H54 (cell line): ENCODE data around the gene RORC.
A peak's percentile ranks its signal among the peaks of the same experiment; 100 is the strongest.
"Not testable (repeated sequence)": the region's sequence is repeated elsewhere in the genome, so short reads cannot be mapped to it uniquely, and the experiment has no call there.

Experiments
- DNase-seq: peaks from one replicate; pipeline ENCODE4 v3.0.0; 2011; ENCODE audit warnings: low spot score, mixed read lengths; ENCODE audit not compliant: insufficient read length
- FAIRE-seq: peaks from 3 replicates; lab custom pipeline; 2011; peaks lifted over from hg19 to GRCh38; lab: Jason Lieb, UNC
- POLR2A ChIP-seq: IDR thresholded peaks from 2 replicates; pipeline ENCODE4 v1.6.1; 2011; ENCODE audit warnings: low read depth, mild to moderate bottlenecking, low read length

Gene RORC

DNA sequence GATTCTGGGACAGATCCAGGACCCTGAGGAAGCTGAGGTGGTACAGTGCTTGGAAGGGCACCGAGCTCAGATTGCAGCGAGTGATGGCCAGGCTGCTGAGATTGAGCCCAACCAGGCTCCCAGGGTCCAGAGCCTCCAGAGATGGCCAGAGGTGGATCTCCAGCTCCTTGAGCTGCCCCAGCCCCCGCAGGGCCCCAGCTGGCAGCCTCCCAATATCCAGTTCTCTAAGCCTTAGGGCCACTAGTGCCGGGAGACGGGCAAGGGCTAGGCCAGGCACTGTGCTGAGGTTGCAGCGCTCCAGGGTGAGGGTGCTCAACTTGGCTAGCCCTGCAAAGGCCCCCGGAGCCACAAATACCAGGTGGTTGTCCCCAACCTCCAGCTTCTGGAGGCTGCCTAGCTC is 29.8 kb downstream of the RORC start:
- no peak for TF ChIP-seq POLR2A
- no peak for DNase-seq
- no peak for FAIRE-seq

DNA sequence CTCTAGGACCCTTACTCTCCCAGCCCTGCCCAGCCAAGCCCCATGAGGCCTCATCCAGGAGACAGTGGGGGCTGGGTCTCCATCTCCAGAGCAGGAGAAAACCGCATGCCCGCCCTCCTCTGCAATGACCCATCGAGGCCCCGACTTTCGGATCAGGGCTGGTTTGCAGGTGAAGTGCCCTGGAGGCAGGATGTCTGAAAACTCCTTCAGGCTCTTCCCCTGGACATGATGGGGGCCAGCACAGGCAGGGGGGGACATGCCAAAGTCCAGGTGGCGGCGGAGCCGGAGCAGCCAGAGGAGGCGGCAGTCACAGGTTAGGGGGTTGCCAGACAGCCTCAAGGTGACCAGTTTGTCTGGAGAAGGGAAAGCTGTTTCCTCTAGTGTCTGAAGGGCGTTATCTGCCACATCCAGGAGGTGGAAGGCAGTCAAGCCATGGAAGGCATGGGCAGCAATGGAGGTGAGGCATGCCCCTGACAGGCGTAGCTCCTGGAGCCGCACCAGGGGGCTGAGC is 30.2 kb downstream of the RORC start:
- DNase-seq: no peak
- TF ChIP-seq POLR2A: no peak
- no peak for FAIRE-seq

DNA sequence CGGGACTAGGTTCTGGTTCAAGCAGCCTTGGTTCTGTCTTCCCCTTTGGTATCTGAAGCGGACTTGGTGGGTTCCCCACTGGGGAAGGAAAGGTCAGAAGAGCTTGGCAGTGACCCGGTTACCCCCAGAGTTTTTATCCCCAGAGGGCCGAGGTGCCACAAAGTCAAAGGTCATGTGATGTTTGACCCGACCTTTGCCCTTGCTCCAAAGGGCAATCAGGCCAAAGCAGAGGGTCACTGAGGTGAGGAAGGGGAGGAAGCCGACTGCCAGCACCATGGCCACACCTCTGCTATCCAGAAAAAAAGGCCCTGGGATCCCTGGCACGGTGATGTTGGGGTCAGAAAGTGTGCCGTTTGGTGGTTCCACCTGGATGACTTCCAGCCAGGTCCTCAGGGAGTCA is 30.8 kb downstream of the RORC start:
- FAIRE-seq (no peak), DNase-seq (no peak)
- TF ChIP-seq POLR2A: no peak

DNA sequence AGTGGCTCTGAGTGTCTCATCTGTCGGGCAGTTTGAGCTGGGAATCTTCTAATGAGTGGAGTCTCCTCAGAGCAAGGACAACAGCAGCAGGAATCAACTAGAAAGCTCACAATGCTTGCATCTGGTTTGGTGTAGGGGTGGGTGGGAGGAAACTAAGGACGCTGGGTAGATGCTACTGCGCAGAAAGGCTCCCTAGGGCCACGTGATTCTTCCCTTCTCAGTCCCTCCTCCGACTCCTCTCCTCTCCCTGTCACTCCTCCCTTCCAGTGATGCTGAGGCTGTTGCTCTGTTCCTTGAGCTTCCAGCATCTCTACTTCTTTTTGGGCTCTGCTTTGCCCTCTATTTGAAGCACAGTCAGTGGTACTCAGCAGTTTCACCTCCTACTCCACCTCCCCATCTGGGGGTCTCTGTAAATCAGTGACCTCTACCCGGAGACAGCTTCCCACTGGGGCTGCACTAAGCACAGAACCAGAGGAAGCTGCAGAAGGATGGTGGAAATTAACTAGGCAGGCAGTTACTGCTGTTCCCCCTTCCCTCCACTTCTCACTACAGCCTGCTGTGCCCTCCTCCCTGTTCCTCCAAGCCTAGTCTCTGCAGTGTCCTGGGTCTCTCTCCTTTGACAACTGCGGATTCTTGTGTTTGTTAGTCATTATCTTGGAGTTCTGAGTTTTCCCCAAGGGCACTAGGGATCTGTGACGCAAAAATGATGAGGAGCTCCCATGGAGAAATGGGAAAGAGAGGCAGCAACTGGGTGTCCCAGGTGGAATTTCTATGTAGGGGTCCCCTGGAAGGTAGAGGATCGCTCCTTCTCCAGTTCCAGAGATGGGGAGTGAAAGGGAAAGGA is 32.2 kb downstream of the RORC start:
- FAIRE-seq (no peak), DNase-seq (no peak)
- TF ChIP-seq POLR2A: no peak

DNA sequence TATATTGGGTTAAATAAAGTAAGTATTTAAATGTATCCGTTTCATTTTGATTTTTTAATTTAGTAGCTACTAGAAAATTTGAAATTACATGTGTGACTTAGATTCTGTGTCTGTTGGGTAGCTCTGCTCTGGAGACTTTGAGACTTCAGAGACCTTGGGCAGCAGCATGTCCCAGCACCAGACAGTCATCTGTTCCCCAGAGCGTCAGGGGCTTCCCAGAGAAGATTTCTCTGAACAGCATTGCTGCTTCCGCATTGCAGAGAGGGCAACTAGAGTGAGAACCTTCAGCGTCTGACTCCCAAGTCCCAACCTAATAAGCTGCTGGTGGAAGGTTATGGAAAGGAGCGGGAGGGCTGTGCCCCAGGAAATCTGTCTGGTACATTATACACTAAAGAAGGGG is 33.0 kb downstream of the RORC start:
- FAIRE-seq (no peak), DNase-seq (no peak)
- TF ChIP-seq POLR2A: no peak

DNA sequence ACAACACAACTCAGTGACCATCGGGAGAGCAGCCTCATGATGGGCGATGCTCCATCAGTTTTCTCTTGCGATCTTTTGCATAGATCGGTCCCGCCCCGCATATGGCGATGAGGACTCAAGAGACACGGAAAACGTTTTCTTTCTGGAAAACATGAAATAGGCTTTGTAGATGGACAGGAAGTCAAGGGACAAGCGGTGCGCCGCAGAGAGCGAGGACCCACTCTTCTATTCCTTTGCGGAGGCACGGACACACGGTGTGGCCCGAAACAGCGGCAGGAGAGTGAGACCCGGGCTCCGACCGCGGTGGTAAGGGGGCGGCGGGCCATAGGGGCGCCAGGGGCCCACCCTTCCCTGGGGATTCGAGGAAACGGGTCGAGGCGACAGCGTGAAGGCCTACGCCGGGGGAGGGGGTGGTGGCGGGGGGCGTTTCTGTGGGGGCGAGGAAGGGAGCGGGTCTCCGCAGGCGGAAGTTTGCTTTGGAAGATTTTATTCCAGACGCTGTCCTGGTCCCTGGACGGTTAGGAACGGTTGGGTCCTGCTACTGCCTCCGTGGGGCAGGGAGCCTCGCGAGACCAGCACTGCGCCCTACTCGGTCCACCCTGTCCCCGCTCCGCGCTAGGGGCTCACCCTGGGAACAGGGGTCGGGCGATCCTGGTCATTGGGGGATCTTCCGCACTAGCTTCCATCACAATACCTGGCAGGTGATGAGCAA is 40.5 kb downstream of the RORC start:
- TF ChIP-seq POLR2A: no peak; the same call in 1 of the 2 replicates
- DNase-seq (peak; percentile 75), FAIRE-seq (no peak)

DNA sequence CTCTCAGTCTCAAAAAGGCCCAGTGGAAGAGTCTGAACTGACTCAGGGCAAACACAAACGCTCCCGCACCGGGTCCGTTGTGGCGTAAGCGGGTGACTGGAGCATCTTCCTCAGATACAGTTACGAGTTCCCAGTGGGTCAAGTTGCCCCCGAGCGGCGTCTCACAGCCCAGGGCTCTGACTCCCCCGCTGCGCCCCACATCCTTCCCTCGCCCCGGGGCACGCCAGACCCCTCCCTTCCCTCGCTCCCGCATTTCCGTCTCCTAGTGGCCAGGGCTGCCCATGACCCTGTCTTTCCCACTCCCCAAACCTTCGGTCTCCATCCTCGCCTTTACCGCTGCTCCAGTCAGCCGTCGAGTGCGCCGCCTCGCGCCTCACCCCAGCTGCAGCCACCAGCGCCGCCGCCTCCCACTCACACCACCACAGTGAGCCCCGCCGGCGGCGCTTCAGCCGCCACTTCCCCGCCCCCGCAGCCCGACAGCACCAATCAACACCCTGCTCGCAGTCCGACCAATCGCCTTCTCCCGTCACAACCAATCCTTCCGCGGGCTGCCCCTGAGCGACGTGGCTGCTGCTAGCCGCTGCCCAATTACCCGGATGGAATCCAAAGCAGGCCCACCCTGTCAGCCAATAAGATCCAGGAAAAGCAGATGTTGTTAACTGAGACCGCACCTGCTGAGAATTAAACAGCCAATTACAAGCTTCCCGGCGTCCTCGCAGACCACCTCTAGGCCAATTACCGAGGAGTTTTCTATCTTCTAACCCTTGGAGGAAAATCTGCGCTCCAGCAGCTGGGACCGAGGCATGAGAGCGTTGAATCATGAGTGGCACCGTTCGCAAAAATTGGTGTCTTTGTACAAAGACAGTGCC is 41.3 kb downstream of the RORC start, which contains the start of gene TDRKH:
Gene TDRKH (minus strand): TSS at position 430 of the 869 bp plus-strand sequence. CDS start 7,478 bp downstream, outside the sequence.
- FAIRE-seq: peak; percentile 90
- TF ChIP-seq POLR2A: peak; percentile 92
- peak; percentile 100 for DNase-seq

DNA sequence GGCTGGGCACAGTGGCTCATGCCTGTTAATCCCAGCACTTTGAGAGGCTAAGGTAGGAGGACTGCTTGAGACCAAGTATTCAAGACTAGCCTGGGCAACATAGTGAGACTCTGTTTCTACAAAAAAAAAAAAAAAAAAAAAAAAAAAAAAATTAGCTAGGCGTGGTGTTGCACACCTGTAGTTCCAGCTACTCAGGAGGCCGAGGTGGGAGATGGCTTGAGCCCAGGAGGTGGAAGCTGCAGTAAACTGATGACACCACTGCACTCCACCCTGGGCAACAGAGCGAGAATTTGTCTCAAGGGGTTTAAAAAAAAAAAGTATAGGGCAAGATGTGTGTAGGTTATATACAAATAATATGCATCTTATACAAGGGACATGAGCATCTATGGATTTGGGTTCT is 43.9 kb downstream of the RORC start:
- no peak for TF ChIP-seq POLR2A
- DNase-seq: no peak
- no peak for FAIRE-seq

DNA sequence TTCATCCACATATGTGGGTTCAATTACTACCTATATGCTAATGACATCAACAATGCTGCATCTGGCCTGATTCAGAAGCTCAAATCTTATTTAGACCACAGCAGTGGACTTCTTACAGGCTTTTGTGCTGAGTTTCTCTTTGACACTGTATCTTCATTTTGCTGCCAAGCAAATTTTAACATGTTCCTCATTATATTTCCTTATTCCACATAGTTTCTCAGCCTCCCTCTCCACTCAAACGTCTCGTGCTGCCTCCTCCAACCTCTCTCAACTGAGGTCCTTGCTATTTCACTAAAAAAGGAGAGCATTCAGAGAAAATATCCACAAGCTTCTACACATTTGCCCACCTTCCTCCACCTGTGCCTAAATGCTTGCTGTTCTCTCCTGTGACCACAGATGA is 47.8 kb downstream of the RORC start:
- FAIRE-seq (no peak), DNase-seq (no peak)
- no peak for TF ChIP-seq POLR2A

DNA sequence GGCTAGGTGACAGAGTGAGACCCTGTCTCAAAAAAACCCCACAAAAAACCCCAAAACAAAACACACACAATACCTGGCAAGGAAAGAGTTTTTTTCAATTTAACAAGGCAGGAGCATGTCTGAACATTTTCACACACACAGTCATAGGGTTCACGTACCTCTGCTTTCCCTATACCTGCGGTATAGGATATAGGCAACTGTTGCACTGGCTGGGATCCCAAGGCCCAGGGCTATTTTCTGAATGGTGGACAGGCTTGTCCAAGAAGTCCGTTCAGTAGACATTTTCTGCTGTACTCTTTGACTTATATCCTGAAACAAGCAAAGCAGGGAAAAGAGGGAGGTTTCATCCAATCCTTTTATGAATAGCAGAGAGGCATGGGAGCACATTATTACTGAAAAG is 48.9 kb downstream of the RORC start:
- no peak for TF ChIP-seq POLR2A
- FAIRE-seq (no peak), DNase-seq (no peak)

DNA sequence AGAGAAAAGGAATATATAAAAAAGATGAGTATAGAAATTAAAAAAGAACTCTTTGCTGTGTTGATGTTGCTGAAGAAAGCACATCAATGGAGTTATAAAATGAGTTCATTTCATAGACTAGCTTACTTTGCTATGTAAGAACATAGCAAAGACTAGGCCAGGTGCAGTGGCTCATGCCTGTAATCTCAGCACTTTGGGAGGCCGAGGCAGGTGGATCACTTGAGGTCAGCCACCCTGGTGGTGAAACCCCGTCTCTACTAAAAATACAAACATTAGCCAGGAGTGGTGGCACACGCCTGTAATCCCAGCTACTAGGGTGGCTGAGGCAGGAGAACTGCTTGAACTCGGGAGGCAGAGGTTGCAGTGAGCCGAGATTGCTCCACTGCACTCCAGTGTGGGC is 49.6 kb downstream of the RORC start:
- DNase-seq, FAIRE-seq: not testable (repeated sequence)

DNA sequence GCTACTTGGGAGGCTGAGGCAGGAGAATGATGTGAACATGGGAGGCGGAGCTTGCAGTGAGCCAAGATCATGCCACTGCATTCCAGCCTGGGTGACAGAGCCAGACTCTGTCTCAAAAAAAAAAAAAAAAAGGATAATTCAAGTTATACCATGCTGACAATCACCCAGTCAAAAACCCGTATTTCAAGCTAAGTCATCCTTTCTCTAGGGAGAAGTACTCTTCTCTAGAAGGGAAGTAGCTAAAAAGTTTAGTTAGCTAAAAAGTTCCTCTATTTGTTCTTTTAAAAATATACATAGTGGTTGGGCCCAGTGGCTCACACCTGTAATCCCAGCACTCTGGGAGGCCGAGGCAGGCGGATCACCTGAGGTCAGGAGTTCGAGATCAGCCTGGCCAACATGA is 50.9 kb downstream of the RORC start:
- not testable (repeated sequence) for DNase-seq, FAIRE-seq

DNA sequence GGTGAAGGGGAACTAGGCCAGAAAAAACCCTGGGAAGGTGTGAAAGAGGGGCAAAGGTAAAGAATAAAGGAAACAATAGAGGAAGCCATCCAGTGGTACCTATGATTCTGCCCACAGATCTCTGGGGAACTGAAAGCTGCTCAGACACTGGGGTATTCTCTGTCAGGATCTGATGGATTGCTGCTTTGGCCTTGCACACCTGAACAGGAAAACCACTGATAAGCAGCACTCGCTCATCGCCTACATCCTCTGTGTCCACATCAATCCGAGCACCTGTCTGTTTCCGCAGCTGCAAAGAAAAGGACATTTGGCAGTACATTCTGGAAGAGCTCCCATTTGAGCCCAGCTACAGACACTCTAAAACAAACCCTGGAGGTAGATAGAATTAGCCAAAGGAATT is 51.8 kb downstream of the RORC start:
- DNase-seq (no peak), FAIRE-seq (no peak)
- TF ChIP-seq POLR2A: no peak
